HG02884 (cell line): ENCODE data around the gene SF3B2.
"Not testable (repeated sequence)": the region's sequence is repeated elsewhere in the genome, so short reads cannot be mapped to it uniquely, and the experiment has no call there.

Experiments
- ATAC-seq: cut with Tn5 transposase; IDR thresholded peaks from one replicate; pipeline ENCODE4 v1.9.1; 2021; ENCODE audit warnings: mild to moderate bottlenecking, moderate library complexity; ENCODE audit not compliant: unreplicated experiment

Gene SF3B2

DNA sequence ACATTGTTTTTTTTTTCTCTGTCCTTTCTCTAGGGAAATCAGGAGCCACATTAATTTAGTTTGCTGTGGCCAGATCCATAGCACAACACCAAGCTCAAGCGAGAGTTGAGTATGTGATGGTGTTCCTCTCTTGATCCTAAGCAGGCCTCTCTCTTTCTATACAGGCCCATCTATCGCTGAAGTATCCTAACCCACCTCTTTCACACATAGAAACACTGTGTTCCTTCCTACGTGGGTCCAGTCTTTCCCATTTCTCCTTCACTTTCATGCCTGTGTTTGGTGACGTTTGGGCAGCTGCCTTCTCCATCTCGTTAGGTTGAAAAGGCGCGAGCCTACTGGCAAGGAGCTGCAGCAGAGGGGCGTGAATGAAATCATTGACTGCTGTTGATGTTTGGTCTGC, 20.4 kb downstream of the SF3B2 start:
- ATAC-seq: no peak

DNA sequence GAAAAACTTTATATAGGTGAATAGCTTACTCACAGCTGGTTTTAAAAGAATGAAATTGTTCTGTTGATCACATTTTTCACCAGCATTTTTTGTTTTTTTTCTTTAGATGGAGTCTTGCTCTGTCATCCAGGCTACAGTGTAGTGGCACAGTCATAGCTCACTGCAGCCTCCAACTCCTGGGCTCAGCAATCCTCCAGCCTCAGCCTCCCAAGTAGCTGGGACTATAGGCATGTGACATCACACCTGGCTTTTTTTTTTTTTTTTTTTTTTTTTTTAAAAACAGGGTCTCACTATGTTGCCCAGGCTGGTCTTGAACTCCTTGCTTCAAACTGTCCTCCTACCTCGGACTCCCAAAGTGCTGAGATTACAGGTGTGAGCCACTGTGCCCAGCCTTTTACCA, 21.5 kb downstream of the SF3B2 start:
- ATAC-seq: no peak

DNA sequence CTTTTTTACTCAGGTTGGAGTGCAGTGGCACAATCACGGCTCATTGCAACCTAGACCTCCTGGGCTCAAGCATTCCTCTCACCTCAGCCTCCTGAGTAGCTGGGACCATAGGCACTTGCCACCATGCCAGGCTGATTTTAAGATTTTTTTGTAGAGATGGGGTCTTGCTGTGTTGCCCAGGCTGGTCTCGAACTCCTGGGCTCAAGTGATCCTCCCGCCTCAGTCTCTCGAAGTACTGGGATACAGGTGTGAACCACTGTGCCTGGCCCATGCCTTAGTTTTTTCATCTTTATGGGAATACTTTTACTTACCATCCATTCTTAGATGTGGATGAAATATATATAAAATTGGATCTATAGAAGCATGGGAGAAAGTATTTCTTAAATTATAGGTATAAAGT, 23.1 kb downstream of the SF3B2 start:
- ATAC-seq: no peak

DNA sequence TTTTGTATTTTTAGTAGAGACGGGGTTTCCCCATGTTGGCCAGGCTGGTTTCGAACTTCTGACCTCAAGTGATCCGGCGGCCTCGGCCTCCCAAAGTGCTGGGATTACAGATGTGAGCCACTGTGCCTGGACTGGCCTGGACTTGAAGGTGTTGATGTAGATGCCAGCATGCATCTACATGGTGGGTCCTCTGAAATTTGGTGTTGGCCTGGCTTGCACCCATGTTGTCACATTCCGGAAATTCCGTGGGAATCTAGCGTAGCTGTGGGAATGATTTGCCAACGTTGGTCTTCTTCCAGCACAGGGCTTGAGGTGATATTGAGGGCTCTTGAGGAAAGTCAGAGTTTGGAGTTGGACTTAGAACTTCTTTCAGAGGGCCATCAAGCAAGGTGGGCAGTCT, 24.4 kb downstream of the SF3B2 start:
- no peak for ATAC-seq

GRCh38 chr11:66077927-66078326, 25.8 kb downstream of the SF3B2 start:
- no peak for ATAC-seq

GRCh38 chr11:66078949-66079348, 26.8 kb downstream of the SF3B2 start:
- ATAC-seq: not testable (repeated sequence)

- no peak for ATAC-seq
These were observed 28.1 kb downstream of the SF3B2 start for GRCh38 chr11:66080055-66080817.

DNA sequence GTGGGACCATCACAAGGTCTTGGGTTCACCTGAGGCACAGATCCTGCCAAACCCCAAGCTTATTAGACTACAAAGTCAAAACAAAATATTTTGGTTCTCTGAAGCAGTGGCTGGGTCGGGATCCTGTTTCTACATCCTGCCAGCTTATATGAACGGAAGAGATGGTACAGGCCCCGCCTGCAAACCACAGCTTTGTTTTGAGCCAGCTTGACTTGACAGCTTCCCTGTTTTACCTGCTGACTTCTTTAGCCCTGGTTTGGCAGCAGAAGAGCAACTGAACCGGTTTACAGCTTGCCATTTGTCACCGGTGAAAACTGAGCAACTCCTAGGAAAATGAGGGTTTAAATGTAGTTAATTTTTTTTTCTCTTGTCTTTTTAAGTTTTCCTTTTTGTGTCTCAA, 29.3 kb downstream of the SF3B2 start:
- no peak for ATAC-seq

- no peak for ATAC-seq
These were observed 31.0 kb downstream of the SF3B2 start for GRCh38 chr11:66082946-66083698.

GRCh38 chr11:66083767-66084166, 31.6 kb downstream of the SF3B2 start:
- ATAC-seq: no peak

DNA sequence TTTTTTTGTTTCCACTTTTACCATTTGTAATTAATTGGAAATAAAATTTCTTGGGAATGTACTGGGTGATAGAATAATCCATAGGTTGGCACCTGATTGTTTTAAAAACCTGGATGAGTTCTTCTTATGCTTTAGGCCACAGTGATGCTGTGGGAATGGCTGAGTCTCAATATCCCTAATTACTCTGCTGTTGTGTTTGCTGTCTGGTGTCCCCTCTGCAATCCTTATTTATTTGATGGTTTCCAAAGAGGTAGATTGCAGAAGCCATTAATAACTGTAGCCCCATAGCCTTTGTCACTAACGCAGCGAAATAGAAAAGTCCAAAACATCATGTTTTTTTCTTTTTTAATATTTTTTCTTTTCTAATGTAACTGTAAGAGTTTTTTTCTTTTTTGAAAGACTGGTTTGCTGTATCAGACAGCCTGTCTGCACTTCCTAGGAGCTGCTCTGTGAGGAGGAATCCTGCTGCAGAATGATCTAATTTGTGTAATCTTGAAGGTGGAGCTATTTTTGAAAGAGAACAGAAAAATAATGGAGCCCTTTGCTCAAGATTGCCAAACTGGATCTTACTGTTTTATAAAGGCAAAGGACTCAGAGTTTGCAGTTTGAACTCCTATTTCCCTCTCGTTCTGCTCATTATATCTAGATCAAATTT, 32.8 kb downstream of the SF3B2 start:
- ATAC-seq: no peak

DNA sequence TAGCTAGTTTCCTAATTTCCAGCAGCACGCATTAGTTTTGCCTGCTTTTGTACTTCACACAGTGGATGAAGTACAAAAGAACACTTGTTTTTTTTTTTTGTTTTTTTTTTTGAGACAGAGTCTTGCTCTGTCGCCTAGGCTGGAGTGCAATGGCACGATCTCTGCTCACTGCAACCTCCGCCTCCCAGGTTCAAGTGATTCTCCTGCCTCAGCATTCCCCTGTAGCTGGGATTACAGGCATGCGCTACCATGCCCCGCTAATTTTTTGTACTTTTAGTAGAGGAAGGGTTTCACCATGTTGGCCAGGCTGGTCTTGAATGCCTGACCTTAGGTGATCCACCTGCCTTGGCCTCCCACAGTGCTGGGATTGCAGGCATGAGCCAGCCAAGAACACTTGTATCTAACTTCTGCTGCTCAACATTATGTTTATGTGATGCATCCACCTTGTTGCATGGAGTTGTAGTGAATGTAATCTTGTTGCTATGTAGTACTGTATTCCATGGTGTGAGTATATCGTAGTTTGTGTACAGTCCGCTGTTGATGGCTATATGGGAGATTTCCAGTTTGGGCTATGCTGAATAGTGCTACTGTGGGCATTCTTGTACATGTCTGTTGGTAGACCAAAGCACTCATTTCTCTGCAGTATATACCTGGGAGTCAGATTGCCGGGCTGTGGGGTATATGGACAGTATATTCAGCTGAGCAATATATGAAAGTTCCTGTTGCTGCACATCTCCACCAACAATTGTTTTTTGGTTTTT, 35.2 kb downstream of the SF3B2 start:
- no peak for ATAC-seq

DNA sequence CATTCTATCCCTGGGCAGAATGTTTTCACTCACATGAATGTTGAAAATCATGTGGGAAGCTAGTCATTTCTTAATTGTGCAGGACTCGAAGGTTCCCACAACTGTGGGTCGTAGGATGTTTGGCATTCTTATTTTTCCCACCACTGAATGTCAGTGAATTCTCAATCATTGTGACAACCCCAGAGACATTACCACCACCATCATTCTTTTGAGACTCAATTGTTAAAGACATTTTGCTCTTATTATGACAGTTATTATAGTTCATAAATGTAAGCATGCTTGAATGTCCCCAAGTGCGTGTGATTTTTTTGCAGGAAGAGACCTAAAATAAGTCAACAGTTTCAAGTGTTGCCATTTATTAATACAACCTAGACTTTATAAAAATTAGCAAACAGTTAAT, 36.9 kb downstream of the SF3B2 start:
- ATAC-seq: no peak

DNA sequence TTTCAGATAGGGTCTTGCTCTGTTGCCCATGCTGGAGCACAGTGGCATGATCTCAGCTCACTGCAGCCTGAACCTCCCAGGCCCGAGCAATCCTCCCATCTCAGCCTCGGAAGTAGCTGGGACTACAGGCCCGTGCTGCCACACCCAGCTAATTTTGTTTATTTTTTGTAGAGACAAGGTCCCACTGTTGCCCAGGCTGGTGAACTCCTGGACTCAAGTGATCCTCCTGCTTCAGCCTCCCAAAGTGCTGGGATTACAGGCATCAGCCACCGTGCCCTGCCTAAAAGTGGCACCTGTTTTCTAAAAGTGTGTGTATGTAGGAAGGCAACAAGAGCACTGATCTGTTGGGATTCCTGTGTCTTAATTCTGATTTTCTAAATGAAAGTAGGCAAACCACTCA, 38.1 kb downstream of the SF3B2 start:
- ATAC-seq: no peak

DNA sequence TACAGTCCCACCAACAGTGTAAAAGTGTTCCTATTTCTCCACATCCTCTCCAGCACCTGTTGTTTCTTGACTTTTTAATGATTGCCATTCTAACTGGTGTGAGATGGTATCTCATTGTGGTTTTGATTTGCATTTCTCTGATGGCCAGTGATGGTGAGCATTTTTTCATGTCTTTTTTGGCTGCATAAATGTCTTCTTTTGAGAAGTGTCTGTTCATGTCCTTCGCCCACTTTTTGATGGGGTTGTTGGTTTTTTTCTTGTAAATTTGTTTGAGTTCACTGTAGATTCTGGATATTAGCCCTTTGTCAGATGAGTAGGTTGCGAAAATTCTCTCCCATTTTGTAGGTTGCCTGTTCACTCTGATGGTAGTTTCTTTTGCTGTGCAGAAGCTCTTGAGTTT, 40.0 kb downstream of the SF3B2 start:
- not testable (repeated sequence) for ATAC-seq

GRCh38 chr11:66099746-66100145, 47.6 kb downstream of the SF3B2 start:
- not testable (repeated sequence) for ATAC-seq

DNA sequence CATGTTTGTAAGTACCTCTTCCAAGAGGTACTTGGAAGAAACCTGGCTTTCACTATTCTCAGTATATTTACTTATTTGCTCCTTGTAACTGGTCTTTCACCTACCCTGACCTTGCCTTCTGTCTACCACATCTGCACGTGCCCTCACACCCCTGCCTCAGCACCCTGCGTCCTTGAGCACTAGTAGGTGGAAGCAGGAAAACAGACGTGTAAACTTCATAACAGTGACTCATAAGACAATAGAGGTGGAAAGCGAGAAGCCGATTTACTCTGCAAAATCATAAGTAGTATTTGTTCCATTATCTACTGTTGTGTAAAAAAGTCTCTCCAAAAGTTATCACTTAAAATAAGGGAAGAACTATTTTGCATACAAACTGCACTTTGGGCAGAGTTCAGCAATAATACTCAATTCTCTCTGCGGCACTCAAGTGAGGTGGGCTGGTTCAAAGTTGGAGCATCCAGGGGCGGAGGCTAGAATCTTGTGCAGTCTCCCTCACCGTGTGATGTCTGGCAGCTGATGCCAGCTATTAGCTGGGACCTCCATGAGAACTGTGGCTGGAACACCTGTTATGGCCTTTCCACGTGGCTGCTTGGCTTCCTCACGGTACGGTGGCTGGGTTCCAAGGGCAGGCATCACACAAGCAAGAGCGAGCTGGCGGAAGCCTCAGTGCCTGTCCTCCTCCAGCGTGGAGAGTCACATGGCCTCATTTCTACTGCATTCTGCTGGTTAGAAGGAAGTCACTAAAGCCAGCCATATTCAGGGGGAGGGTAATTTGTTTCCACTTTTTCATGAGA, 48.3 kb downstream of the SF3B2 start:
- no peak for ATAC-seq

DNA sequence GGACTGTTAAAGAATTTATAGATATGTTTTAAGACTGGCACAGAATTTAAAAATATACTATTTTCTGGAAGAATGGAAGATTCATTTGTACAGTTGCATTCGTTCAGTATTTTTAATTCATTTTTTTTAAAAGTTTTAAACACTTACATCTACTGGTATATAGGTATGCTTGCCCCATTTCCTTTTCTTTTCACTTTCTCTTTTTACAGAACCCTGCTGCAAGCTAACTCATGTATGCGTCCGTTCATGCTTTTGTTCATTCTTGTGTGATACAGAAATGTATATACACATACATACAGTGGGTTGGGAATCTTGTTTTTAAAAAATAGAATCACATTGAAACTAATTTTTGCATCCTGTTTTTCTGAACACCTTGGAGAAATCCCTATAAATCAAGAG, 48.9 kb downstream of the SF3B2 start:
- ATAC-seq: no peak

DNA sequence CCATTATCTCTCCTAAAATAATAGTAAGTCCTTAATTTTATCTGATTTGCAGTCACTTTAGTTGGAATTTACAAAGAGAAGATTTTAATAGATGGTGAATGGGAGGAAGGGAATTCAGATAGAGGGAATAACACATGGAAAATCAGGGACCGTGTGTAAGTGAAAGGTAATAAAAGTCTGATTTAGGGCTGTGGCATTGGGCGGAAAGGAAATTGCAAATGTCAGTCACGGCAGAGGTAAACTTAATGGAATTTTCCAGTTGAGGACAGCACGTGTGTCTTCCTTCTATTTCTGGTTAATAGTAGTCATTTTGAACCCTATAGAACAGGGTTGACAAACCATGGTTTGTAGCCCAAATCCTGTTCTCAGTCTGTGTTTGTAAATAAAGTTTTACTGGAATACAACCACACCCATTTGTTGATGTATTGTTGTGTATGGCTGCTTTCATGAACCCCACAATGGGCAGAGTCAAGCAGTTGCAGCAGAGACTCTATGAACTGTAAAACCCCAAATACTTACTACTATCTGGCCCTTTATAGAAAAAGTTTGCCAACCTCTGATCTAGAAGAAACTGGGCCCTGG, 52.0 kb downstream of the SF3B2 start:
- ATAC-seq: no peak
